ENCODE measurements around the gene TINCR. TPM values are rescaled to one million over a fixed set of nuclear protein-coding genes. Genes with fewer than 3 reads are reported as not detected.

The TINCR gene
- total RNA-seq, 1 donor from 2014 or later: 3.9 TPM

DNA sequence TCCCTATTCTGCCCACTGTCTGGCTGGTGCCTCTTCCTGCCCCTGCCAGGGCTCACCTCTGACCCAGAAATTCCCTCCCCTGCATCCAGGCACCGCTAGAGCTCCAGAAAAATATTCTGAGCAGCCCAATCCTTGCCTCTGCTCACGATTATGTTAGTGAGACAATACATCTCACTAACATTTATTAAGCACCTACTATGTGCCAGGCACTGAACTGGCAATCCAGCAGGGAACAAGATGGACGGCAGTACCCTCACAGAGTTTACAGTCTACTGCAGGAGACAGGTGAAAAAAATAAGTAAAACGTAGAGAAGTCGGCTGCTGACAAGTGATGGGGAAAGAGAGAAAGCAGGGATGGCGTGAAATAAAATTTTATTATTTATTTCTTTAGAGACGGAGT, 5.5 kb downstream of the TINCR start:
- intact Hi-C loops (cut with DNase I): no loop called here
- H3K27me3 ChIP-seq (ENCODE audit: low read depth): peaks cover 36% of the 10 kb centered on the region
- no peaks in the 10 kb centered on the region for H3K9me3 ChIP-seq

GRCh38 chr19:5561559-5561958, 6.2 kb downstream of the TINCR start:
- intact Hi-C loops (cut with DNase I): no loop called here
- ATAC-seq: no peak
- no peaks in the 10 kb centered on the region for H3K4me1 ChIP-seq
- no peaks in the 10 kb centered on the region for H3K36me3 ChIP-seq
- H3K4me3 ChIP-seq: no peak overlapping the region
- no peak overlapping the region for H3K27ac ChIP-seq
- no peak for TF ChIP-seq CTCF (IDR thresholded peaks at IDR 0.05)
- H3K27me3 ChIP-seq (ENCODE audit: low read depth): peaks cover 29% of the 10 kb centered on the region
- no peak for DNase-seq
- no peaks in the 10 kb centered on the region for H3K9me3 ChIP-seq

More for the DNA sequence above, 5.5 kb downstream of the TINCR start:
- no peak for TF ChIP-seq CTCF (IDR thresholded peaks at IDR 0.05)
- Histone ChIP-seq H3K4me3 (no peak overlapping the region), H3K4me1 (no peaks in the 10 kb centered on the region), H3K36me3 (no peaks in the 10 kb centered on the region), H3K27ac (no peak overlapping the region)
- DNase-seq (no peak), ATAC-seq (no peak)

DNA sequence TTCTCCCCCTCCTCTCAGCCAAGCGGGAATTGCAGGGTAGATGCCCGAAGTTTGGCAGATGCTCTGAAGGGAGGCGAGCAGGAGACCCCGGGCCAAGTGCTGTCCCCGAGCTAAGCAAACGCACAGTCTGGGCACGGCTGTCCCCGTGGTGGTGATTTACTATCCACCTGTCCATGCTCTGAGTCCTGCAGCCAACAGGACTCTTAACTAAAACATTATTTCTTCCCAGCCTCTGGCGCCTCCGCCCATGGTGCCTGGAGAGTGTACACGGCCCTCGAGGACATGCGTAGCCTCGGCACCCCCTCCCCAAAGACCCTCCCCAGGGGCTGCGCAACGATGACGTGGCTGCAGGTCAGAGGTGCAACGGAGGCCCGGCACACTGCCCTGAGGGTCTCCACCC, 7.6 kb downstream of the TINCR start:
- DNase-seq: no peak
- Histone ChIP-seq H3K36me3 (no peaks in the 10 kb centered on the region), H3K27me3 (ENCODE audit: low read depth) (peaks cover 17% of the 10 kb centered on the region), H3K9me3 (no peaks in the 10 kb centered on the region), H3K4me1 (no peaks in the 10 kb centered on the region), H3K4me3 (no peak overlapping the region), H3K27ac (no peak overlapping the region)
- TF ChIP-seq CTCF (IDR thresholded peaks at IDR 0.05): no peak
- intact Hi-C loops (cut with DNase I): no loop called here
- no peak for ATAC-seq

- no peak for DNase-seq
- Histone ChIP-seq H3K36me3 (no peaks in the 10 kb centered on the region), H3K27ac (no peak overlapping the region), H3K27me3 (ENCODE audit: low read depth) (peaks cover 17% of the 10 kb centered on the region), H3K9me3 (no peaks in the 10 kb centered on the region), H3K4me1 (no peaks in the 10 kb centered on the region), H3K4me3 (no peak overlapping the region)
- no peak for ATAC-seq
- no peak for TF ChIP-seq CTCF (IDR thresholded peaks at IDR 0.05)
- intact Hi-C loops (cut with DNase I): no loop called here
Observed at GRCh38 chr19:5559804-5560133, 8.0 kb downstream of the TINCR start.

DNA sequence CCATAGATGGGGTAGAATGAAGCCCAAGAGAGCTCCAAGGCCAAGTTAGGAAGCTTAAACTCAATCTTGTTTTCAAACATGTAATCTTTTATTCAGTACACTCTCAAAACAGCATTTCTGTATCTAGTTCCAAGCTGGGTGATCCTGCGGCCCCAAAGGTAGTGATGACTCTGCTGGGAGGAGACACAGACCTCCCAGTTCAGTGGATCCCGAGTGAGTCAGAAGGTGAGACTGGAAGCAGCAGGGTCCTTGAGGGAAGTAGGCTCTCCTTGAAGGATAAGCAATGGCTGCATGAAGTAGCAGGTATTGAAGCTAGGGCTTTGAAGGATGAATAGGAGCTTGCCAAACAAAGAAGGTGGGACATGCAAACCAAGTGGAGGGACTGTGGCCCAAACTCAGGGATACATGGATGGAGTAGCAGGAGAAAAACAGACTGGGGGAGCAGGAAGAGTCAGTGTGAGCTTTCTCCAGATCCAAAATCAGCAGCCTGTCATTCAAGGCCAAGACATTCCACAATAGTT, 9.6 kb downstream of the TINCR start:
- DNase-seq (no peak), ATAC-seq (no peak)
- no peak for TF ChIP-seq CTCF (IDR thresholded peaks at IDR 0.05)
- H3K4me1 ChIP-seq: no peaks in the 10 kb centered on the region
- intact Hi-C loops (cut with DNase I): no loop called here
- no peak overlapping the region for H3K4me3 ChIP-seq
- H3K9me3 ChIP-seq: no peaks in the 10 kb centered on the region
- no peaks in the 10 kb centered on the region for H3K36me3 ChIP-seq
- peaks cover 17% of the 10 kb centered on the region for H3K27me3 ChIP-seq (ENCODE audit: low read depth)
- H3K27ac ChIP-seq: no peak overlapping the region

GRCh38 chr19:5557691-5558090, 10.1 kb downstream of the TINCR start:
- intact Hi-C loops (cut with DNase I): no loop called here
- Histone ChIP-seq H3K36me3 (no peaks in the 10 kb centered on the region), H3K27ac (no peak overlapping the region), H3K27me3 (ENCODE audit: low read depth) (peaks cover 13% of the 10 kb centered on the region), H3K4me1 (no peaks in the 10 kb centered on the region), H3K9me3 (no peaks in the 10 kb centered on the region), H3K4me3 (no peak overlapping the region)
- no peak for DNase-seq
- peak; percentile 22 to 48 for ATAC-seq
- no peak for TF ChIP-seq CTCF (IDR thresholded peaks at IDR 0.05)
